Occipital lobe (tissue), 2 donors: ENCODE measurements around the gene ZSCAN10. TPM values are rescaled to one million over a fixed set of nuclear protein-coding genes. Genes with fewer than 3 reads are reported as not detected.

ENCODE experiments used
- DNase-seq: peaks from one replicate; lab custom pipeline; 2025; lab: John Stamatoyannopoulos, UW
- total RNA-seq: library from RNA; depleted of rRNA; stranded (reverse); fragments of >200 nt; gene quantifications from one replicate; pipeline ENCODE4 v1.2.3, GENCODE V29; 2014

ZSCAN10 gene
- total RNA-seq, 1 donor from 2014 or later = not detected

- DNase-seq = peak; percentile 95
Measured at GRCh38 chr16:3134338-3135125, 35.4 kb upstream of the ZSCAN10 start, which contains the start of gene ZNF213. TSS of gene ZNF213 (plus strand) at chr16:3135029. CDS start at chr16:3137281, 2,252 bp downstream.

GRCh38 chr16:3133844-3134243, 34.8 kb upstream of the ZSCAN10 start:
- no peak for DNase-seq

GRCh38 chr16:3131755-3132377, 32.8 kb upstream of the ZSCAN10 start:
- DNase-seq = no peak

- peak; percentile 71 for DNase-seq
Measured at GRCh38 chr16:3129137-3130131, 30.3 kb upstream of the ZSCAN10 start.

- no peak for DNase-seq
Measured at GRCh38 chr16:3127745-3128144, 28.7 kb upstream of the ZSCAN10 start.

- peak; percentile 94 for DNase-seq
Measured at GRCh38 chr16:3123986-3124886, 25.1 kb upstream of the ZSCAN10 start.

- DNase-seq = no peak
Measured at GRCh38 chr16:3122926-3123570, 24.0 kb upstream of the ZSCAN10 start.

GRCh38 chr16:3121851-3122467, 22.9 kb upstream of the ZSCAN10 start:
- DNase-seq = no peak

GRCh38 chr16:3120435-3120834, 21.3 kb upstream of the ZSCAN10 start:
- DNase-seq = no peak

GRCh38 chr16:3119701-3120408, 20.8 kb upstream of the ZSCAN10 start:
- no peak for DNase-seq

- DNase-seq = no peak
Measured at GRCh38 chr16:3119286-3119685, 20.2 kb upstream of the ZSCAN10 start.

- no peak for DNase-seq
Measured at GRCh38 chr16:3118846-3119245, 19.8 kb upstream of the ZSCAN10 start.

- DNase-seq = no peak
Measured at GRCh38 chr16:3118204-3118790, 19.2 kb upstream of the ZSCAN10 start.

GRCh38 chr16:3115561-3115960, 16.5 kb upstream of the ZSCAN10 start:
- no peak for DNase-seq

- DNase-seq = no peak
Measured at GRCh38 chr16:3115003-3115402, 15.9 kb upstream of the ZSCAN10 start.

GRCh38 chr16:3113765-3114479, 14.8 kb upstream of the ZSCAN10 start:
- DNase-seq = no peak

- DNase-seq = no peak
Measured at GRCh38 chr16:3112881-3113574, 13.9 kb upstream of the ZSCAN10 start.
